Right atrium auricular region (tissue), 2 donors: ENCODE measurements around the gene FGD4. TPM values are rescaled to one million over a fixed set of nuclear protein-coding genes. Genes with fewer than 3 reads are reported as not detected.

Experiments used
- DNase-seq: peaks from one replicate; pipeline ENCODE4 v3.0.0-alpha.2; 2019; ENCODE audit warnings: low spot score
- H3K27ac ChIP-seq, 2 donors: fragments of 200-600 bp; sonication (generic); 1 replicate in 1 of 2; 2 replicates in 1 of 2; pipeline ENCODE4 v1.5.1; 2016 to 2019
- H3K27me3 ChIP-seq, 2 donors: fragments of 200-600 bp; sonication (generic); one replicate each; pipeline versions ENCODE4 v1.5.1 to v1.6.0; 2017 to 2019
- H3K36me3 ChIP-seq: fragments of 200-600 bp; sonication (generic); one replicate; pipeline ENCODE4 v1.5.1; 2016
- H3K4me1 ChIP-seq, 2 donors: fragments of 200-600 bp; sonication (generic); one replicate each; pipeline versions ENCODE4 v1.5.1 to v1.6.0; 2017 to 2019
- H3K4me3 ChIP-seq, 2 donors: fragments of 200-600 bp; sonication (generic); 1 replicate in 1 of 2; 2 replicates in 1 of 2; pipeline ENCODE4 v1.5.1; 2017 to 2019; ENCODE audit warnings: mild to moderate bottlenecking in 1 of 2, moderate library complexity in 1 of 2
- H3K9me3 ChIP-seq, 2 donors: fragments of 200-600 bp; sonication (generic); one replicate each; pipeline ENCODE4 v1.5.1; 2019
- CTCF ChIP-seq, 2 donors: fragments of 200-600 bp; sonication (generic); IDR thresholded peaks; one replicate each; pipeline ENCODE4 v1.5.1; 2019; ENCODE audit warnings: antibody characterized with exemption in 2 of 2
- total RNA-seq, 2 donors: library from RNA; depleted of rRNA; stranded (reverse); fragments of >200 nt; gene quantifications; one replicate each; pipeline ENCODE4 v1.1.0, GENCODE V29; 2016

Gene FGD4
- total RNA-seq, 2 donors from 2014 or later, result 13.5 to 16.2 TPM

GRCh38 chr12:32365473-32366064, 33.8 kb upstream of the FGD4 start:
- Histone ChIP-seq H3K27me3 (no peaks in the 10 kb centered on the region), H3K9me3 (no peaks in the 10 kb centered on the region), H3K27ac (no peak overlapping the region), H3K36me3 (no peaks in the 10 kb centered on the region), H3K4me3 (no peak overlapping the region), H3K4me1 (no peaks in the 10 kb centered on the region)
- DNase-seq, result no peak
- peak; percentile 65 to 85 for TF ChIP-seq CTCF (IDR thresholded peaks at IDR 0.05)

- no peak for DNase-seq
- no peaks in the 10 kb centered on the region for H3K36me3 ChIP-seq
- no peaks in the 10 kb centered on the region for H3K4me1 ChIP-seq
- H3K9me3 ChIP-seq, result no peaks in the 10 kb centered on the region
- H3K27ac ChIP-seq, result no peak overlapping the region
- no peaks in the 10 kb centered on the region for H3K27me3 ChIP-seq
- H3K4me3 ChIP-seq, result no peak overlapping the region
- no peak for TF ChIP-seq CTCF (IDR thresholded peaks at IDR 0.05)
These were observed 32.6 kb upstream of the FGD4 start for GRCh38 chr12:32366714-32367113.

GRCh38 chr12:32367381-32367780, 32.0 kb upstream of the FGD4 start:
- H3K4me3 ChIP-seq, result no peak overlapping the region
- no peaks in the 10 kb centered on the region for H3K27me3 ChIP-seq
- no peak for DNase-seq
- no peaks in the 10 kb centered on the region for H3K36me3 ChIP-seq
- no peak overlapping the region for H3K27ac ChIP-seq
- no peaks in the 10 kb centered on the region for H3K4me1 ChIP-seq
- TF ChIP-seq CTCF (IDR thresholded peaks at IDR 0.05), result no peak
- H3K9me3 ChIP-seq, result no peaks in the 10 kb centered on the region

- H3K4me1 ChIP-seq, result no peaks in the 10 kb centered on the region
- no peak for TF ChIP-seq CTCF (IDR thresholded peaks at IDR 0.05)
- H3K4me3 ChIP-seq, result no peak overlapping the region
- no peaks in the 10 kb centered on the region for H3K27me3 ChIP-seq
- H3K36me3 ChIP-seq, result no peaks in the 10 kb centered on the region
- DNase-seq, result no peak
- H3K9me3 ChIP-seq, result no peaks in the 10 kb centered on the region
- H3K27ac ChIP-seq, result no peak overlapping the region
These were observed 30.2 kb upstream of the FGD4 start for GRCh38 chr12:32369202-32369601.

- Histone ChIP-seq H3K36me3 (no peaks in the 10 kb centered on the region), H3K4me1 (no peaks in the 10 kb centered on the region), H3K27me3 (no peaks in the 10 kb centered on the region), H3K27ac (no peak overlapping the region), H3K4me3 (no peak overlapping the region), H3K9me3 (no peaks in the 10 kb centered on the region)
- TF ChIP-seq CTCF (IDR thresholded peaks at IDR 0.05), result no peak
- DNase-seq, result no peak
These were observed 21.9 kb upstream of the FGD4 start for GRCh38 chr12:32377344-32378055.
